ENCODE data around the gene LCORL.

DNA sequence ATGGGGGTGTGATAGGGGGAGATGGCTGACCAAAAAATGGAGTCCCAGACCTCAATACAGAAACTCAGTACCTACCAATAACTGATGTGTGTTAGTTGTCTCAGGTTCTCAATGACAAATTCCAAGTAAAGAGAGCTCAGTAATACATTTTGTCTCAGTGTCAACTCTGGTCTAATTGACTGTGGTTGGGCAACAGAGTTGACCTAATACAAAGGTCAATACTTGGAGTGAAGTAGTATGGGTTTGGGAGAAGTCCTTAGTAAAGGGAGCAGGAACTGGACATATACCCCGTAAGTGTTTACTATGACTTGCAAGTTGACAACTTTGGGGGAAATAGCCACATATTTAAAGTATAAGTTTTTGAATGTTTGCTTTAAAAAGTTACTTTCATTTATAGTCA is 20.5 kb upstream of the LCORL start:
- TF ChIP-seq, protein P1, sequence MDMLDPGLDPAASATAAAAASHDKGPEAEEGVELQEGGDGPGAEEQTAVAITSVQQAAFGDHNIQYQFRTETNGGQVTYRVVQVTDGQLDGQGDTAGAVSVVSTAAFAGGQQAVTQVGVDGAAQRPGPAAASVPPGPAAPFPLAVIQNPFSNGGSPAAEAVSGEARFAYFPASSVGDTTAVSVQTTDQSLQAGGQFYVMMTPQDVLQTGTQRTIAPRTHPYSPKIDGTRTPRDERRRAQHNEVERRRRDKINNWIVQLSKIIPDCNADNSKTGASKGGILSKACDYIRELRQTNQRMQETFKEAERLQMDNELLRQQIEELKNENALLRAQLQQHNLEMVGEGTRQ (IDR thresholded peaks at IDR 0.05) = no peak
- TF ChIP-seq MAZ (IDR thresholded peaks at IDR 0.05; ENCODE audit: borderline replicate concordance, low read depth, low read length) (no peak), RARB (CRISPR knock-in tag; IDR thresholded peaks at IDR 0.05) (no peak), HDAC2 (IDR thresholded peaks at IDR 0.05) (no peak)
- TF ChIP-seq, protein P2, sequence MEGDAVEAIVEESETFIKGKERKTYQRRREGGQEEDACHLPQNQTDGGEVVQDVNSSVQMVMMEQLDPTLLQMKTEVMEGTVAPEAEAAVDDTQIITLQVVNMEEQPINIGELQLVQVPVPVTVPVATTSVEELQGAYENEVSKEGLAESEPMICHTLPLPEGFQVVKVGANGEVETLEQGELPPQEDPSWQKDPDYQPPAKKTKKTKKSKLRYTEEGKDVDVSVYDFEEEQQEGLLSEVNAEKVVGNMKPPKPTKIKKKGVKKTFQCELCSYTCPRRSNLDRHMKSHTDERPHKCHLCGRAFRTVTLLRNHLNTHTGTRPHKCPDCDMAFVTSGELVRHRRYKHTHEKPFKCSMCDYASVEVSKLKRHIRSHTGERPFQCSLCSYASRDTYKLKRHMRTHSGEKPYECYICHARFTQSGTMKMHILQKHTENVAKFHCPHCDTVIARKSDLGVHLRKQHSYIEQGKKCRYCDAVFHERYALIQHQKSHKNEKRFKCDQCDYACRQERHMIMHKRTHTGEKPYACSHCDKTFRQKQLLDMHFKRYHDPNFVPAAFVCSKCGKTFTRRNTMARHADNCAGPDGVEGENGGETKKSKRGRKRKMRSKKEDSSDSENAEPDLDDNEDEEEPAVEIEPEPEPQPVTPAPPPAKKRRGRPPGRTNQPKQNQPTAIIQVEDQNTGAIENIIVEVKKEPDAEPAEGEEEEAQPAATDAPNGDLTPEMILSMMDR (IDR thresholded peaks at IDR 0.05) = no peak
- TF ChIP-seq, protein P3, sequence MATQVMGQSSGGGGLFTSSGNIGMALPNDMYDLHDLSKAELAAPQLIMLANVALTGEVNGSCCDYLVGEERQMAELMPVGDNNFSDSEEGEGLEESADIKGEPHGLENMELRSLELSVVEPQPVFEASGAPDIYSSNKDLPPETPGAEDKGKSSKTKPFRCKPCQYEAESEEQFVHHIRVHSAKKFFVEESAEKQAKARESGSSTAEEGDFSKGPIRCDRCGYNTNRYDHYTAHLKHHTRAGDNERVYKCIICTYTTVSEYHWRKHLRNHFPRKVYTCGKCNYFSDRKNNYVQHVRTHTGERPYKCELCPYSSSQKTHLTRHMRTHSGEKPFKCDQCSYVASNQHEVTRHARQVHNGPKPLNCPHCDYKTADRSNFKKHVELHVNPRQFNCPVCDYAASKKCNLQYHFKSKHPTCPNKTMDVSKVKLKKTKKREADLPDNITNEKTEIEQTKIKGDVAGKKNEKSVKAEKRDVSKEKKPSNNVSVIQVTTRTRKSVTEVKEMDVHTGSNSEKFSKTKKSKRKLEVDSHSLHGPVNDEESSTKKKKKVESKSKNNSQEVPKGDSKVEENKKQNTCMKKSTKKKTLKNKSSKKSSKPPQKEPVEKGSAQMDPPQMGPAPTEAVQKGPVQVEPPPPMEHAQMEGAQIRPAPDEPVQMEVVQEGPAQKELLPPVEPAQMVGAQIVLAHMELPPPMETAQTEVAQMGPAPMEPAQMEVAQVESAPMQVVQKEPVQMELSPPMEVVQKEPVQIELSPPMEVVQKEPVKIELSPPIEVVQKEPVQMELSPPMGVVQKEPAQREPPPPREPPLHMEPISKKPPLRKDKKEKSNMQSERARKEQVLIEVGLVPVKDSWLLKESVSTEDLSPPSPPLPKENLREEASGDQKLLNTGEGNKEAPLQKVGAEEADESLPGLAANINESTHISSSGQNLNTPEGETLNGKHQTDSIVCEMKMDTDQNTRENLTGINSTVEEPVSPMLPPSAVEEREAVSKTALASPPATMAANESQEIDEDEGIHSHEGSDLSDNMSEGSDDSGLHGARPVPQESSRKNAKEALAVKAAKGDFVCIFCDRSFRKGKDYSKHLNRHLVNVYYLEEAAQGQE (IDR thresholded peaks at IDR 0.05) = no peak
- TF ChIP-seq, protein P4, sequence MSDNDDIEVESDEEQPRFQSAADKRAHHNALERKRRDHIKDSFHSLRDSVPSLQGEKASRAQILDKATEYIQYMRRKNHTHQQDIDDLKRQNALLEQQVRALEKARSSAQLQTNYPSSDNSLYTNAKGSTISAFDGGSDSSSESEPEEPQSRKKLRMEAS (IDR thresholded peaks at IDR 0.05) = no peak

Measured in A549 (cell line).